ENCODE measurements around the gene DCLK3.

Gene DCLK3

GRCh38 chr3:36763850-36764703, at the start of gene DCLK3:
TSS of gene DCLK3 (minus strand) at chr3:36764553. CDS start at chr3:36764263, 290 bp downstream.
- no peak for FAIRE-seq

GRCh38 chr3:36813305-36813704, 49.0 kb upstream of the DCLK3 start:
- no peak for FAIRE-seq

- FAIRE-seq: no peak
Measured at GRCh38 chr3:36812240-36812639, 47.9 kb upstream of the DCLK3 start.

- no peak for FAIRE-seq
Measured at GRCh38 chr3:36811768-36812167, 47.4 kb upstream of the DCLK3 start.

GRCh38 chr3:36804295-36805055, 40.1 kb upstream of the DCLK3 start:
- FAIRE-seq: no peak

- FAIRE-seq: no peak
Measured at GRCh38 chr3:36803091-36803791, 38.9 kb upstream of the DCLK3 start.

GRCh38 chr3:36800533-36801116, 36.3 kb upstream of the DCLK3 start:
- FAIRE-seq: no peak

- no peak for FAIRE-seq
Measured at GRCh38 chr3:36796881-36797280, 32.5 kb upstream of the DCLK3 start.

GRCh38 chr3:36796161-36796560, 31.8 kb upstream of the DCLK3 start:
- no peak for FAIRE-seq

- FAIRE-seq: no peak
Measured at GRCh38 chr3:36795622-36796021, 31.3 kb upstream of the DCLK3 start.

GRCh38 chr3:36792342-36792741, 28.0 kb upstream of the DCLK3 start:
- no peak for FAIRE-seq

- no peak for FAIRE-seq
Measured at GRCh38 chr3:36790765-36791164, 26.4 kb upstream of the DCLK3 start.

GRCh38 chr3:36786921-36787890, 22.9 kb upstream of the DCLK3 start:
- no peak for FAIRE-seq

GRCh38 chr3:36784138-36784635, 19.8 kb upstream of the DCLK3 start:
- no peak for FAIRE-seq

GRCh38 chr3:36777424-36778218, 13.3 kb upstream of the DCLK3 start:
- FAIRE-seq: no peak

GRCh38 chr3:36776436-36776835, 12.1 kb upstream of the DCLK3 start:
- no peak for FAIRE-seq

GRCh38 chr3:36774052-36774451, 9.7 kb upstream of the DCLK3 start:
- FAIRE-seq: no peak

GRCh38 chr3:36771931-36772330, 7.6 kb upstream of the DCLK3 start:
- FAIRE-seq: no peak

GRCh38 chr3:36769926-36770325, 5.6 kb upstream of the DCLK3 start:
- no peak for FAIRE-seq

GRCh38 chr3:36765104-36765503, 751 bp upstream of the DCLK3 start:
- FAIRE-seq: no peak

- no peak for FAIRE-seq
Measured at GRCh38 chr3:36764704-36765038, 318 bp upstream of the DCLK3 start.
